Stimulated activated CD8-positive, alpha-beta memory T cell treated with anti-CD3 and anti-CD28 coated beads, Interleukin-12 subunit alpha, Interleukin-12 subunit beta, amount 100 ng/mL, for 24 hours (primary cell): ENCODE results near the gene ERICH3.

Source experiments
- DNase-seq: peaks from one replicate; pipeline ENCODE4 v3.0.0-alpha.2; 2020; ENCODE audit errors: extremely low read depth

ERICH3 gene

DNA sequence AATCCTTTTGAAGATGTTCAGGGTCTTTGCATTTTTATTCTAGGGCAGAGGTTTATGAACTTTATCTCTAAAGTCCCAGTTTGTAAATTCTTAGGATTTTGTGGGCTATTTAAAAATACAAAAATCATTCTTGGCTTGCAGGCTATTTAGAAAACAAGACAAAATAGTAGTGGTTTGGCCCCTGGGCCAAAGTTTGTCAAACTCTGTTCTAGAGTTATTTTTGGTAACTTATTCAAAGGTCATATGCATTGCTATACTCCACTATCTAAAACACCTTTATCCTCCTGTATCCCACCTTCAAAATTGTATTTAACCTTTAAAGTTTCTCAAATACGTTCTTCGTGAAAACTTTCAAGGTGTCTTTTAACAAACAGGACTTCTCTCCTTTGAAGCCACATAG lies 85.7 kb downstream of the ERICH3 start:
- no peak for DNase-seq

DNA sequence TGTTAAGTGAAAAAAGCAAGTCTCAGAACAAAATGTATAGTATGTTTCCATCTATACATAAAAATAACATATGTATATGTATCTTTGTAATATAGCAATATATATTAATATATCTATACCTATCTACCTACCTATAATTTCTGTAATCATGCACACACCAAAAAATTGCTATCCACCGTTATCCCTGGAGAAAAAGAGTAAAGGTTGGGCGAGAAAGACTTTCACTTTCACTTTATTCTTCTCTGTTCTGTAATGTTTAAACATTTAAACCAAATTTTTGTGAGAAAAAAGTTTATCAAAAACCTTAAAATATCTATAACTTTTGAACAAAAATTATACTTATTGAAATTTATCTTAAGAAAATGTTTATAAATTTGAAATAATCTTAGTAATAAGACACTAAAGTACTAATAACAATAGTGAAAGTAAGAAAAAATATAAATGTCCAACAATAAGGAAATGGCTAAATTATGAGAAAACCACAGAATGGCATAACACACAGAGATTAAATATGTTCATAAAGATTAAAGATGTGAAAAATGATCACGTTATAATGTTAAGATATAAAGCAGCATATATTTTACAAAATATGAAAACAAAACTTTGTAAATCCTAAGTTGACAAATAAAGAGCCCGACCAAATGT lies 87.2 kb downstream of the ERICH3 start:
- DNase-seq = no peak

DNA sequence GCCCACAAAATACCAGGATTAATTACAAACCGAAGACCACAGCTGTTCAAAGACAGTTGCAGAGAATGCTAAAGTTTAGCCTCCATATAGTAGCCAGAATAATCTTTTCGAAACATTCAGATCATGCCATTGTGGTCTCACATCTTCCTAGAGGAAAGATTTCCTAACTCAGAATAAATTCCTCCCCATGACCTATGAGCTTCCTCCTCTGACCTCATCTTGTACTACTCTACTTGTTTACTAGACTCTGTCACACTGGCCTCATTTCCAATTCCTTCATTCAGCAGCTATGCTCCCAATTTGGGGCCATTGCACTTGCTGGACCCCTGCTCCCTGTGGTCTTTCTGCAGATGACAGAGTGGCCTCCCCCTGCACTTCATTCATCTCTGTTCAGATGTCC lies 89.4 kb downstream of the ERICH3 start:
- DNase-seq = no peak

DNA sequence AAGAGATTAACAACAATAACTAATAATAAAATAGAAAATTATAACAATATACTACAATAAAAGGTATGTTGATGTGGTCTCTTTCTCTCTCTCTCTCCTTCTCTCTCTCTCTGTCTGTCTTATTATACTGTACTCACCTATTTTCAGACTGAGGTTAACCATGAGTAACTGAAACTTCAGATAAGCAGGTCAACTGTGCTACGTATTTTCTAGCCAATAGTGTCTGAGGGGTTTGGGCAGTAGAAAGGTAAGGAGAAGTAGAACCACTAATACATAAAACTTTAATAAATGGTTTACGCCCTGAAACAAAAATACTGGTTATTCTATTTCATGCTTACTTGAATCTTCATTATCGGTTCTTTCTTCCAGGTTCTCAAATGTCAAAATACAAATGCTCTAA lies 90.2 kb downstream of the ERICH3 start:
- DNase-seq = no peak

DNA sequence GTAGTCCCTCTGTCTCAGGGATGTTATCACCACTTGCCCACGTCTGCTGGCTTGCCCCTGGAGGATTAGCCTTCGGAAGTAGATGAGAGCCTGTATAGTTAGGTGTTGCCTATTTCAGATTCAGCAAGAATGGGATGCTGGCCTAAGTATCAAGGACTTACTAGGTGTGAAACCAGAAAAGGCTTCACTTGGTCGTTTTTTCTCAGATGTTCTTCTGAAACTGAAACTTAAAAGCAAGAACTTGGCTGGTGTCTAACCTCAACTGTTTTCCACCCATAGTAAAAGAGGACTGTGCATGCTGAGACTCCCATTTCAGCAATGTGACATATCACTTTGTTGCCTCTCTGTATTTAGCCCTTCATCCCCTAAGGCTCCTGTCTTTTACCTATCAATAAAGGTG lies 94.2 kb downstream of the ERICH3 start:
- DNase-seq = no peak

DNA sequence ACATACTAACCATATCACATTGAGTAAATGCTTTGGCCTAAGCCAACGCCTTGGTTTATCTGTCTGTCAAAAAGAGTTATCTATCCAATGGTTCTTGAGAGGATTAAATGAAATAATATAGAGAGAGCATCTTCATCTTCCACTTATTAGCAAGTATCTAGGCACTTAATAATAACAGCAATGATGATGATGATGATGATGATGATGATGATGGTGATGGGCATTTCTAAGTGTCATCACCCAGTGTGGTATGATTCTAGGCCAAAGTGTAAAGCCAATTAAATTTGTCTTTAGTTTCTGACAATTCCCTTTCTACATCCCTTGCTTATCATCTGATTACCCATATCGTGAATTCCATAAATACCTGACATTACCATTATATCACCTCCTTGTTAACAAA lies 95.5 kb downstream of the ERICH3 start:
- DNase-seq = no peak

DNA sequence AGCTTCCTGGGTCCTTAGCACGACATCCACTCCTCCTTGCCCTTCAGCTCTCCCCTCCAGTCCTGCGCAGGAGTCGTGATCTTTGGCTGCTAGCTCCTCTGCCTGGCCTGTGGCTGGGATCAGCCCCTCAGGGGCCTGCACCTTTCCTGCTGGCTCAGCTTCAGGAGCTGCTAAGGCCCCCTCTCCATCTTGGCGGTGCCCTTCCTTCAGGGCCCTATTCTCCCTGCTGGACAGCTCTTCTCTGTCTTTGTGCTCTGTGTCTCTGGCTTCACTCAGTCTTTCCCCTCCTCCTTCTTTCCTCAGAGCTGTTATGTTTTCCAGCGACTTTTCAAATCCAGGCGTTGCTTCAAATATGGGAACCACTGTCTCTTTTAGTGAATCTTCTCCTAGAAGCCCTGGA lies 101.7 kb downstream of the ERICH3 start:
- DNase-seq = no peak

DNA sequence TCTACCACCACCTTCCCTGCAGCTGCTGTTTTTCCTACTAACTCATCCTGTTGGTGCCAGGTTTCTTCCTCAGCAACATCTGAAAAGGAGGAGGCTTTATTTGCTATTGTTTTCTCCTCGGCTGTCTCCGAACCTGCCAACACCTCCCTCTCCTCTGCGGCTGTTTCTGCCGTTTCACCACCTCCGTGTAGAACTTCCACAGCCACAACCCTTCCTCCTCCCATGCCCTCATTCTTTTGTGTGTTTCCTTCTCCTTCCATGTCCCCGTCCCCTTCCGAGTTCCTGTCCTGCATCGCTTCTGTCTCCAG lies 102.1 kb downstream of the ERICH3 start:
- DNase-seq = no peak

DNA sequence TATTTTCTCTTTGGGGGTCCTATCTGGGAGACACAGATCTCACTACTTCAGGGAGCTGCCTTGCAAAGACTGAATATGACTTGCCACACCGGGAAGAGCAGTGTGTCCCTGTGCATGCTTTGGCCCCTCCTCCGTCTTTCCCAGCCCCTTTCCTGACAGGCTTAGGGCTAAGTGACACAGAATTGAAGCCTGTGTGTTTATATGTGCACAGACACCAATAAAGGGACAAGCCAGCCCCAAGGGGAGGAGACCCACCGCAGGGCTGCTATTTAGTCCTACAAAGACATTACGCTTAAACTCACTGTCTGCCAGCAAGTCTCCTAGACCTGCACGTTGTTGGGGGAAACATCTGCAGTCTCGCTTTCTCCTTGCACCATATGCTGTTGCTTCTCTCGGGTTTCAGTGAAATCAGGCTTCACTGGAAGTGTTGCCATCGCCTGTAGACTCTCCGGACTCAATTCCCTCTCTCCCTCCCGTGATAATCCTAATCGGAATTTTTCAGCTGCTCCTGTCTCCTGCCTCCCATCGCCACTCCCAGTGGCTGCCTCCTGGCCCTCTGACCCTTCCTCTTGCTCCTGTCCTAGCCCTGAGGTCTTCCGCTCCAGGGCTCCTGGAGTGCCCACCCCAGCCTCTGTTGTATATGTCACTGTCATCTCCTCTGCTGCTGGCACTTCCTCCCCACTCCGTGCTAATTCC lies 102.6 kb downstream of the ERICH3 start:
- DNase-seq = no peak

DNA sequence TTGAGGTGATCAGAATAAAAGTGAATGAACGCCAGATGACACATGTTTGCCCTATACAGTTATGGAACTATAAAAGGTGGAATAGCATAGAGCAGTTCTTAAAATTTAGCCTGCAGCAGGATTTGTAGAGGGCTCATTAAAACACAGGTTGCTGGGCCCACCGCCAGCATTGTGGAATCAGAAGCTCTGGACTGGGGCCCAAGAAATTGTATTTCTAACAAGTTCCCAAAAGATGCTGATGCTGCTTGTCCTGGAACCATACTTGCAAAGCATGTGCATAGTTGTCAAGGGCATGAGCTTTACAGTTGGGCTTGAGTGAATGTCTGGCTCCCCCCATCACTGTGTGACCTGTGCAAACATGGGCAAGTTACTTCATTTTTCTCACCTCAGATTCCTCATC lies 123.7 kb downstream of the ERICH3 start:
- DNase-seq = no peak

DNA sequence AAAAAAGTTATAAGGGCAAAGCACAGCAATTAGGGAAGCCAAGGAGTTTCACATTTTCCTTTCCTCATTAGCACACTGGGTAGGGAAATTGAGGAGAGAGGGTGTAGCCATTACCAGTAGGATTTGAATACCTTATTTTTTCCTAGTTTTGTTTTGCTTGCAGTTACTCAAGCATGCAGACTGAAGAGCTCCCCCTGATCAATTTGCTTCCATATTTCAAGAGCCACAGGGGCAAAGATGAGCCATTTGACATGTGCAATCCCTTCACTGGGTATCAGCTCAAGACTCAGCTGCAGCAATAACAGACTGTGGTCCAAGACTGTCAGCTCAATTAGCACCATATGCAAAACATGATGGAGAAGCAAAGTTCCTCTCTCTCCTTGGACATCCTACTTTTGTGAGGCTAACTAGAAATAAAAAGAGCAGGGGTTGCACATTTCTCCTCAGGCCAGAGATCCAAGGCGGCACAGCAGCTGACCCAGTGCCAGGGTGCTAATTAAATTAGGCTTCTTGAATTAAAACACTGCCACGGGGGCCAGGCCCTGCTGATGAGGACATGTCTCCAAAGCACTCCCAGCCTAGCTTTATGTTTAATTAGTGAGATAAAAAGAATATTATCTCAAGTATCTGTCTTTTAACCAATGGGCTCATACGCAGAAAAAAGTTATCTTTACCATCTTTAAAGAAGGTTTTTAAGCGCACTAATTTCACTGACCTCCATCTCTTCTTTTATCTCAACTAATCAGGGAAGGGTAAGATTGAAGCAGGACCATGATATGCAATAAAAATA lies 124.4 kb downstream of the ERICH3 start:
- DNase-seq = no peak

DNA sequence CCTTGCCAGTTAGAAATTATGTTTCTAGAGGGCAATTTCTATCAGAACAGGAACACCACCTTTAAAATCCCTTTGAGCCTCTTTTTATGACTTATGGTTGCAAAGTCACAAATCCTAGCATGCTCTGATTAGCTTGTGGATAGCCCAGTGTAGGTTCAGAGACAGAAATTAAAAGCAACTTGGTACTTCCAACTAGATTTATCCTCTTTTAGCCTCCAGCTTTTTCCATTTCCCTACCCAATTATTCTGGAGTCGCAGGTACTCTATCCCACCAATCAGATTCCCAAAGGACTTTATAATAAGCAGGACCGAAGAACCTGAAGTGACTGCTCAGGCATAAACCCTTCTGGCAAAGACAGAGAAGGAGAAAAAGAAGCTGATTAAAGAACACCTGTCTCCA lies 127.8 kb downstream of the ERICH3 start:
- DNase-seq = no peak

DNA sequence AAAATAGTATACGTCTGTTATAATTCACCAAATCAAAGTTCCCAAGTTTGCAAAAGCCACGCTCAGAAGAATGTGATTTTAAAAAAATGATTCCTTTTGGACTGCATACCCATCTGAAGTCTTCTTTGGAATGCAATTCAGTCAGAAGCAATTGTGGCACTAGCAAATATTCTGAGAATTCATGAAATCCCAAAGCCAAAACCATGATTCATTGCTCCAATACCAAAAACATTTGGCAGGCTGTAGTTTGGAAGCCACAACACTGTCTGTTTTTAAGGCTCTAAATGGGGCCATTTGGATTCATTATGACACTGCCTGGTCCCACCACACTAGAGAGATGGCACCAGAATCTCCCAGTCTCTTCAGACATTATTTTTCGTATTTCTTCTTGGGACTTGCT lies 139.4 kb downstream of the ERICH3 start:
- DNase-seq = no peak

DNA sequence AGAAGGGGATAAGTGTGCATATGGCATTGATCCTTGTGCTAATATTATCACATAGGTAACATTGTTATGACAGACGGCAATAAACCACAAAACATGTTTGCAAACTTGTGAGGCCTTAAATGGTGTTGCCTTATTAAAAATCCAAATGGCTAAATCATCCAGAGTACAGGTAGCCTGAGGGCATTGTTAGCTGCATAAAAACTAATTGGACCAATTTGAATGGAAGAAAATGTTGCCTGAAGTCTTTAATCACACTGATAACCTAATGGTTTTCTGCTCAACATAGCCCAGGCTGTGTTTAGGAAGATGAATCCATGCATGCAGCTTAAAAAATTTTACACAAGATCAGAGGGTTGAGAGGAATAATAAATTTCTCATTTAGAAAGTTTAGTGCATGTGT lies 141.8 kb downstream of the ERICH3 start:
- DNase-seq = no peak

DNA sequence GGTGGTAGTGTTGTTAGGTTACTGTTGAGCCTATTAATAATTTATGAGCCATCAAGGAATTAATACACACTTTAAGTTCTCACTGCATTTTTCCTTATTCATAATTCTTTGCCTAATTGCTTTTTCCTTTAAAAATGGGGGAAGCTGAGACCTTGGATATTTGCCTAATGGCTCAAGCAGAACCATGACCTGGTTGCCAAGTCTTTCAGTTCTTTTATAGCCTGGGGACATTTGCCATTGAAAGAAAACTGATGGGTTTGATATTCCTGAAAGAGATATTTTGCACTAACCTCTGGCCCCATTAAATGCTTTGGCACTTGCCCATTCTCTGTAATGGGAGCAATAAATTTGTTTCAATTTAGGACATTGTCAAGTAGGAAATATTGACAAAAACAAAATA lies 142.7 kb downstream of the ERICH3 start:
- DNase-seq = no peak

DNA sequence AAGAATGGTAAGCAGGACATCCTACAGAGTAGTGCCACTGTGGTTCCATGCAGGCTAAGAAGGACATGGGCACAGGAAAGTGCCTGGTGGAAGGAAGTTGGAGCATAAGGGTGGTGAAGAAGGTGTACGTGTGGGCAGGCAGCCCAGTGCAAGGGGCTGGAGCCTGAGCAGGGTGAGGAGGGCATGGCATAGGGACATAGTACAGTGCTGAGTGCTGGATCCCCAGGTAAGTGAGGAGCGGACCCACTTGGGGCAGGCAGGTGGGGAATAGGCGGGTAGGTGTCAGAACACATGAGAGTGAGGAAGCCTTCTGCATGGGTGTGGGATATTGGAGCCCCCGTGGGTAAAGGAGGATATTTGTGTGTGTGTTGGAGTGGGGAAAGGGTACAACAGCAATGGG lies 145.5 kb downstream of the ERICH3 start:
- DNase-seq = no peak

DNA sequence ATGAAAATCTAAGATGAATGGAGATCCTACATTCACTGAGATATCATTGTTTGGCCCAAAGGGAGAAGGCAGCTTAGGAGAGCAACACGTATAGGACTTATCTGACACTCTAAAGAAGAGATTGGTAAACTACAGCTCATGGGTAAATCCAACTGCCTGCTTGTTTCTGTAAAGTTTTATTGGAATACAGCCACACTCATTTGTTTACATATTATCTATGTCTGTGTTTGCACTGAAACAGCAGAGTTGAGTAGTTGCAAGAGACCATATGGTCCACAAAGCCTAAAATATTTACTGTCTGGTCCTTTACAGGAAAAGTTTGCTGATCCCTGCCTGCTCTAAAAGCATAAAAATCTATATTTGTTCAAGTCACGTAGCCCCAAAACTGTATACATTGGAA lies 146.9 kb downstream of the ERICH3 start:
- no peak for DNase-seq

DNA sequence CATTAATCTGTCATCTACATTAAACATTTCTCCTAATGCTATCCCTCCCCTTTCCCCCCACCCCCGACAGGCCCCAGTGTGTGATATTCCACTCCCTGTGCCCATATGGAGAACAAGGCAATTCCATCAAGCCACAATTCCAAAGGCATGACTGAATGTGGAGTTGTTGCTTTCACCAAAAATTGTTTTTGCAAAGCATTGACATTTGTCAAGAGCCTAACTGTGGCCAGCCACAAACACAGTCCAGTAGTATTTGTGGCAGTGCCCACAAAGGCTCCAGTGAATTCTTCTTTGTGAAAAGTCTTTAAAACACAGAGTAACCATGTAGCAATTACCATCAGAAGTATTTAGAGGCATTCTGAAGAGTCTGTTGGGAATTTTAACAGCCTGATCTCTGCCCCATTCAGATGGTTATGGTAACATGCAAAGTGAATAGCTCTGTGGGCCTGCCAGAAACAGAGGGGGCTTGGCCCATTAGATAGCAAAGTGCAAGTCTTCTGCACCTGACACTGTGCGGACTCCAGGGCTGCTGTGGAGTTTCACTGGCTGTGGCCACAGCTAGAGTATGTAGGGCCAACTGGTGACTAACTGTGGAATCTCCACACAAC lies 149.6 kb downstream of the ERICH3 start:
- no peak for DNase-seq

DNA sequence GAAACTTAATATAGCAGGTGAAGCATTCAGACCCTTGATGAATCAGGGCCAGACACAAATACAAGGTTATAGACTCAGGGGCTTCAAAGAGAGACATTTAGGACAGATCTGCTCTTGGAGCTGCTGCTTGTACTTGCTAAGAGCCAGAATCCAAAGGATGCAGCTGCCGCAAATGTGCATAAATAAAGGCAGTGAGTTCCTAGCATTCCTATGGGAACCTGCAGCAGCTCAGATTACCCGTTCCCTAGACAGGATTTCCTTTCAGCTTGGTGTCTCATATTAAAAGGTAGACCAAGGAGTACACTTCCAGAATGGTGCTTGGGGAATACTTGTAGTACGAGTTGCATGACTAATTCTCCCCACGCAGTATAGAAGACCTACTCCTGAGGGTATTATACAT lies 151.4 kb downstream of the ERICH3 start:
- no peak for DNase-seq
